Stimulated activated naive B cell treated with anti-CD40 and anti-IgM and Interleukin-4, amounts not matched to agents 10 μg/mL and 1 μg/mL and 100 μg/mL, for 72 hours (primary cell): ENCODE data around the gene DISC1.

Experiments used
- ATAC-seq, 2 donors: fragments of 150-1000 bp; cut with Tn5 transposase; replicated peaks; 2 replicates each; pipeline ENCODE4 v1.10.0; 2021; ENCODE audit warnings: moderate library complexity in 1 of 2
- DNase-seq: peaks from one replicate; pipeline ENCODE4 v3.0.0; 2021
- H3K27ac Mint-ChIP-seq: one replicate; pipeline ENCODE4 v1.8.0; 2022; ENCODE audit warnings: mild to moderate bottlenecking, mixed read lengths
- H3K27me3 Mint-ChIP-seq, 2 donors: one replicate each; pipeline ENCODE4 v1.8.0; 2022; ENCODE audit warnings: mixed read lengths in 2 of 2
- H3K36me3 Mint-ChIP-seq, 2 donors: one replicate each; pipeline ENCODE4 v1.8.0; 2022; ENCODE audit warnings: mixed read lengths in 2 of 2, mild to moderate bottlenecking in 1 of 2
- H3K4me1 Mint-ChIP-seq, 2 donors: one replicate each; pipeline ENCODE4 v1.8.0; 2022; ENCODE audit warnings: mixed read lengths in 2 of 2, mild to moderate bottlenecking in 1 of 2
- H3K4me3 Mint-ChIP-seq, 2 donors: one replicate each; pipeline ENCODE4 v1.8.0; 2022; ENCODE audit warnings: mild to moderate bottlenecking in 2 of 2, mixed read lengths in 2 of 2, moderate library complexity in 1 of 2
- H3K9me3 Mint-ChIP-seq, 2 donors: one replicate each; pipeline ENCODE4 v1.8.0; 2022; ENCODE audit warnings: mixed read lengths in 2 of 2, mild to moderate bottlenecking in 1 of 2

Gene DISC1

GRCh38 chr1:231597971-231598370, 28.6 kb upstream of the DISC1 start:
- Mint-ChIP-seq H3K27ac (no peak overlapping the region), H3K27me3 (no peaks in the 10 kb centered on the region), H3K4me1 (no peaks in the 10 kb centered on the region), H3K9me3 (no peaks in the 10 kb centered on the region), H3K4me3 (no peak overlapping the region), H3K36me3 (no peaks in the 10 kb centered on the region)
- no peak for DNase-seq
- no peak for ATAC-seq

GRCh38 chr1:231600458-231600976, 26.1 kb upstream of the DISC1 start:
- Mint-ChIP-seq H3K36me3 (no peaks in the 10 kb centered on the region), H3K4me3 (no peak overlapping the region), H3K27ac (no peak overlapping the region), H3K9me3 (no peaks in the 10 kb centered on the region), H3K4me1 (peaks cover 5 to 8% of the 10 kb centered on the region in 2 donors), H3K27me3 (no peaks in the 10 kb centered on the region)
- ATAC-seq, result no peak
- DNase-seq, result no peak

- H3K27me3 Mint-ChIP-seq, result peaks cover 0 to 2% of the 10 kb centered on the region in 2 donors
- H3K9me3 Mint-ChIP-seq, result no peaks in the 10 kb centered on the region
- no peak for ATAC-seq
- no peak for DNase-seq
- no peaks in the 10 kb centered on the region for H3K36me3 Mint-ChIP-seq
- no peak overlapping the region for H3K27ac Mint-ChIP-seq
- no peak overlapping the region for H3K4me3 Mint-ChIP-seq
- H3K4me1 Mint-ChIP-seq, result peaks cover 5 to 8% of the 10 kb centered on the region in 2 donors
These were observed 24.5 kb upstream of the DISC1 start for GRCh38 chr1:231601824-231602672.

GRCh38 chr1:231602673-231602984, 24.0 kb upstream of the DISC1 start:
- Mint-ChIP-seq H3K4me1 (peaks cover 10 to 14% of the 10 kb centered on the region in 2 donors), H3K27me3 (peaks cover 0 to 8% of the 10 kb centered on the region in 2 donors), H3K9me3 (no peaks in the 10 kb centered on the region), H3K4me3 (no peak overlapping the region), H3K36me3 (no peaks in the 10 kb centered on the region), H3K27ac (no peak overlapping the region)
- ATAC-seq (no peak), DNase-seq (no peak)

GRCh38 chr1:231603598-231604275, 22.9 kb upstream of the DISC1 start:
- Mint-ChIP-seq H3K4me1 (peaks cover 13 to 19% of the 10 kb centered on the region in 2 donors), H3K36me3 (no peaks in the 10 kb centered on the region), H3K27ac (peak overlapping the region; percentile 39), H3K9me3 (no peaks in the 10 kb centered on the region), H3K27me3 (peaks cover 0 to 10% of the 10 kb centered on the region in 2 donors), H3K4me3 (peak overlapping the region; percentile 85 to 89)
- ATAC-seq (peak; percentile 73 to 83), DNase-seq (no peak)

GRCh38 chr1:231604276-231604621, 22.3 kb upstream of the DISC1 start:
- DNase-seq (no peak), ATAC-seq (no peak)
- Mint-ChIP-seq H3K36me3 (no peaks in the 10 kb centered on the region), H3K4me3 (no peak overlapping the region), H3K9me3 (no peaks in the 10 kb centered on the region), H3K4me1 (peaks cover 13 to 19% of the 10 kb centered on the region in 2 donors), H3K27ac (no peak overlapping the region), H3K27me3 (peaks cover 0 to 10% of the 10 kb centered on the region in 2 donors)

- Mint-ChIP-seq H3K36me3 (no peaks in the 10 kb centered on the region), H3K9me3 (no peaks in the 10 kb centered on the region), H3K4me1 (peaks cover 17 to 21% of the 10 kb centered on the region in 2 donors), H3K27me3 (peaks cover 0 to 15% of the 10 kb centered on the region in 2 donors), H3K4me3 (no peak overlapping the region), H3K27ac (no peak overlapping the region)
- ATAC-seq (no peak), DNase-seq (no peak)
These were observed 21.2 kb upstream of the DISC1 start for GRCh38 chr1:231605149-231606100.

- ATAC-seq, result no peak
- Mint-ChIP-seq H3K36me3 (peaks cover 3 to 7% of the 10 kb centered on the region in 2 donors), H3K4me3 (no peak overlapping the region), H3K4me1 (peaks cover 30 to 34% of the 10 kb centered on the region in 2 donors), H3K27ac (no peak overlapping the region), H3K27me3 (peaks cover 10 to 25% of the 10 kb centered on the region in 2 donors), H3K9me3 (no peaks in the 10 kb centered on the region)
- no peak for DNase-seq
These were observed 19.9 kb upstream of the DISC1 start for GRCh38 chr1:231606712-231607111.

- Mint-ChIP-seq H3K27me3 (peaks cover 10 to 25% of the 10 kb centered on the region in 2 donors), H3K9me3 (peaks cover 2 to 11% of the 10 kb centered on the region in 2 donors), H3K27ac (no peak overlapping the region), H3K4me3 (no peak overlapping the region), H3K4me1 (peaks cover 48 to 56% of the 10 kb centered on the region in 2 donors), H3K36me3 (peaks cover 4 to 15% of the 10 kb centered on the region in 2 donors)
- ATAC-seq (no peak), DNase-seq (no peak)
These were observed 16.2 kb upstream of the DISC1 start for GRCh38 chr1:231610388-231610787.

- Mint-ChIP-seq H3K27ac (peak overlapping the region; percentile 11), H3K36me3 (peaks cover 4 to 15% of the 10 kb centered on the region in 2 donors), H3K4me3 (no peak overlapping the region), H3K9me3 (peaks cover 2 to 11% of the 10 kb centered on the region in 2 donors), H3K27me3 (peaks cover 10 to 25% of the 10 kb centered on the region in 2 donors), H3K4me1 (peaks cover 48 to 56% of the 10 kb centered on the region in 2 donors)
- DNase-seq (no peak), ATAC-seq (no peak)
These were observed 15.5 kb upstream of the DISC1 start for GRCh38 chr1:231611111-231611510.

- Mint-ChIP-seq H3K9me3 (peaks cover 2 to 11% of the 10 kb centered on the region in 2 donors), H3K4me1 (peaks cover 48 to 56% of the 10 kb centered on the region in 2 donors), H3K27me3 (peaks cover 10 to 25% of the 10 kb centered on the region in 2 donors), H3K36me3 (peaks cover 4 to 15% of the 10 kb centered on the region in 2 donors), H3K4me3 (no peak overlapping the region), H3K27ac (no peak overlapping the region)
- ATAC-seq, result no peak
- no peak for DNase-seq
These were observed 14.7 kb upstream of the DISC1 start for GRCh38 chr1:231611851-231612250.

- Mint-ChIP-seq H3K4me3 (peak overlapping the region; percentile 39 to 63), H3K4me1 (peaks cover 44 to 51% of the 10 kb centered on the region in 2 donors), H3K9me3 (peaks cover 2 to 11% of the 10 kb centered on the region in 2 donors), H3K27me3 (peaks cover 10 to 19% of the 10 kb centered on the region in 2 donors), H3K36me3 (peaks cover 4 to 15% of the 10 kb centered on the region in 2 donors), H3K27ac (peak overlapping the region; percentile 32)
- ATAC-seq (peak; percentile 97 to 98), DNase-seq (peak; percentile 57)
These were observed 14.0 kb upstream of the DISC1 start for GRCh38 chr1:231612393-231613089.
